Measurements from ENCODE around the gene ZNF638. TPM values are rescaled to one million over a fixed set of nuclear protein-coding genes. Genes with fewer than 3 reads are reported as not detected.

The ZNF638 gene, protein sequence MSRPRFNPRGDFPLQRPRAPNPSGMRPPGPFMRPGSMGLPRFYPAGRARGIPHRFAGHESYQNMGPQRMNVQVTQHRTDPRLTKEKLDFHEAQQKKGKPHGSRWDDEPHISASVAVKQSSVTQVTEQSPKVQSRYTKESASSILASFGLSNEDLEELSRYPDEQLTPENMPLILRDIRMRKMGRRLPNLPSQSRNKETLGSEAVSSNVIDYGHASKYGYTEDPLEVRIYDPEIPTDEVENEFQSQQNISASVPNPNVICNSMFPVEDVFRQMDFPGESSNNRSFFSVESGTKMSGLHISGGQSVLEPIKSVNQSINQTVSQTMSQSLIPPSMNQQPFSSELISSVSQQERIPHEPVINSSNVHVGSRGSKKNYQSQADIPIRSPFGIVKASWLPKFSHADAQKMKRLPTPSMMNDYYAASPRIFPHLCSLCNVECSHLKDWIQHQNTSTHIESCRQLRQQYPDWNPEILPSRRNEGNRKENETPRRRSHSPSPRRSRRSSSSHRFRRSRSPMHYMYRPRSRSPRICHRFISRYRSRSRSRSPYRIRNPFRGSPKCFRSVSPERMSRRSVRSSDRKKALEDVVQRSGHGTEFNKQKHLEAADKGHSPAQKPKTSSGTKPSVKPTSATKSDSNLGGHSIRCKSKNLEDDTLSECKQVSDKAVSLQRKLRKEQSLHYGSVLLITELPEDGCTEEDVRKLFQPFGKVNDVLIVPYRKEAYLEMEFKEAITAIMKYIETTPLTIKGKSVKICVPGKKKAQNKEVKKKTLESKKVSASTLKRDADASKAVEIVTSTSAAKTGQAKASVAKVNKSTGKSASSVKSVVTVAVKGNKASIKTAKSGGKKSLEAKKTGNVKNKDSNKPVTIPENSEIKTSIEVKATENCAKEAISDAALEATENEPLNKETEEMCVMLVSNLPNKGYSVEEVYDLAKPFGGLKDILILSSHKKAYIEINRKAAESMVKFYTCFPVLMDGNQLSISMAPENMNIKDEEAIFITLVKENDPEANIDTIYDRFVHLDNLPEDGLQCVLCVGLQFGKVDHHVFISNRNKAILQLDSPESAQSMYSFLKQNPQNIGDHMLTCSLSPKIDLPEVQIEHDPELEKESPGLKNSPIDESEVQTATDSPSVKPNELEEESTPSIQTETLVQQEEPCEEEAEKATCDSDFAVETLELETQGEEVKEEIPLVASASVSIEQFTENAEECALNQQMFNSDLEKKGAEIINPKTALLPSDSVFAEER (N-terminal part only)
- 46.1 and 59.7 TPM in 2 replicates for total RNA-seq

DNA sequence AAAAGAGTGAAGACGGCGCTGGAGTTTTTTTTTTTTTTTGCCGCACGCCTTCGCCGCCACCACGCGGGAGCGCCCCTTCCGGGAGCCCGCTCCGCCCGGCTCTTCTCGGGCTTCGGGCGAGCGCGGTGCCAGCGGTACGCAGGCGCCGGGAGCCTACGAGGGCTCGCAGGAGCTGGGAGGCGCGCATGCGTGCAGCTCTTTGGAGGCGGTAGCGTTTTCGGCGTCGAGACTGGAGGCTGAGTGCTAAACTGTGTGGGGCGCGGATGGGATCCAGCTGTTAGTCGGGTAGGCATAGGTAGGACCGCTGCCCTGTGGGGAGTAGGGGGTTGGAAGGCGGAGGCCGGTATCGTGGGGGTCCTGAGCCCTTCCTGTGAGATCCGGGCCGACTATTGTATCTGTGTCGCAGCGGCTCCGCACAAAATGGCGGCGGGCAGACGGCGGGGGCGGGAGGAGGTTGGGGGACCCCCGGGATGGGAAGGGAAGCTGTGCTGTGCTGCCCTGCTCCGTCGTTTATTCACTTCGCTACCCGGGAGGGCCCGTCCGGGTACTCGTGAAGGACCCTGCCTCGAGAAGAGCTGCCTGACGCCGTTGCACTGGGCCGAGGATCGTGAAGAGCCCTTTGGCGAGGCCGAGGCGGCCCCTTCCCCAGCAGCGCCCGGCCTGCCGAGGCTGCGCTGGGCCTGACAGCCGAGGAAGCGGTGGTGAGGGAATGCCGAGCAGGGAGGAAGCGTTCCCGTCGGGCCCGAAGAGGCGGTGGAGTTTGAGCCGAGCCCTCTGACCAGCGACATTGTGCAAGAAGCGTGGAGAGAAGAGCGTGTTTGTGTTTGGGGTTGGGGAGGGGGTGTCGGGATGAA, at the start of gene ZNF638:
Gene ZNF638, plus strand, starts transcription at position 202 of the 854 bp plus-strand sequence. CDS start 17,173 bp downstream, outside the sequence.

DNA sequence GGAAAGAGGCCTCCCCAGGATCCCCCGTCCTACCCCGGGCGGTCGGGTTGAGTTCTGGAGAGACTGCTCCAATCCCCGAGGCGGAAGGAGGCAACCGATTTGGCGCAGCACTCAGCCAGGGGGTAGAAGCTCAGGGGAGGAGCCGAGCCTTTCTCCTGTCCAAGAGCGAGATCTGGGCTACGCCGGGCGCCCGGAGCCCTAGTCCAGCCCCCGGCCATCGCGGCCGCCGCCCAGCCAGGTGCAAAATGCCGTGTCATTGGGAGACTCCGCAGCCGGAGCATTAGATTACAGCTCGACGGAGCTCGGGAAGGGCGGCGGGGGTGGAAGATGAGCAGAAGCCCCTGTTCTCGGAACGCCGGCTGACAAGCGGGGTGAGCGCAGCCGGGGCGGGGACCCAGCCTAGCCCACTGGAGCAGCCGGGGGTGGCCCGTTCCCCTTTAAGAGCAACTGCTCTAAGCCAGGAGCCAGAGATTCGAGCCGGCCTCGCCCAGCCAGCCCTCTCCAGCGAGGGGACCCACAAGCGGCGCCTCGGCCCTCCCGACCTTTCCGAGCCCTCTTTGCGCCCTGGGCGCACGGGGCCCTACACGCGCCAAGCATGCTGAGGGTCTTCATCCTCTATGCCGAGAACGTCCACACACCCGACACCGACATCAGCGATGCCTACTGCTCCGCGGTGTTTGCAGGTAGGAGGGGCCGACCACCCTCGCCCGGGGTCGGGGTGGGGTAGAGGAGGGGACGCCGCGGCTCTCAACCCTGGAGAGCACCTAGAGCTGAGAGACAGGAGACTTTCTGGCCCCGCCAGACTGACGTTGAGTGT, 122.0 kb downstream of the ZNF638 start, which contains the start of gene DYSF:
Gene DYSF, plus strand, starts transcription at position 158 of the 817 bp plus-strand sequence.

Other genes with a start within 250 kb of the ZNF638 start
- gene MCEE, start 201.6 kb upstream of the ZNF638 start, total RNA-seq = 12.6 and 14.9 TPM in 2 replicates
- gene MPHOSPH10, start 201.1 kb upstream of the ZNF638 start, total RNA-seq = 10.7 and 18.8 TPM in 2 replicates
- gene PAIP2B, start 104.7 kb upstream of the ZNF638 start, total RNA-seq = 0.45 and 0.67 TPM in 2 replicates
- gene DYSF, start 121.8 kb downstream of the ZNF638 start, total RNA-seq = under 0.01 TPM in 1 of 2 replicates, not detected in the other